Endothelial cell (in vitro differentiated cells): Measurements from ENCODE around the gene EOGT. TPM values are rescaled to one million over a fixed set of nuclear protein-coding genes. Genes with fewer than 3 reads are reported as not detected.

ENCODE experiments used
- DNase-seq: peaks from one replicate; pipeline ENCODE4 v3.0.0; 2021; ENCODE audit warnings: low spot score
- H3K27ac Mint-ChIP-seq: one replicate; pipeline ENCODE4 v1.8.0; 2021; ENCODE audit warnings: mixed read lengths, inconsistent platforms; ENCODE audit not compliant: unreplicated experiment
- H3K27me3 Mint-ChIP-seq: one replicate; pipeline ENCODE4 v1.8.0; 2021; ENCODE audit warnings: mild to moderate bottlenecking, moderate library complexity, mixed read lengths, inconsistent platforms; ENCODE audit not compliant: unreplicated experiment
- H3K36me3 Mint-ChIP-seq: one replicate; pipeline ENCODE4 v1.8.0; 2021; ENCODE audit warnings: mild to moderate bottlenecking, low read depth, mixed read lengths, inconsistent platforms; ENCODE audit not compliant: unreplicated experiment
- H3K4me1 Mint-ChIP-seq: one replicate; pipeline ENCODE4 v1.8.0; 2021; ENCODE audit warnings: mild to moderate bottlenecking, mixed read lengths, inconsistent platforms; ENCODE audit not compliant: unreplicated experiment
- H3K4me3 Mint-ChIP-seq: one replicate; pipeline ENCODE4 v1.8.0; 2021; ENCODE audit warnings: mild to moderate bottlenecking, mixed read lengths, inconsistent platforms; ENCODE audit not compliant: unreplicated experiment
- H3K9me3 Mint-ChIP-seq: one replicate; pipeline ENCODE4 v1.8.0; 2021; ENCODE audit warnings: mixed read lengths, inconsistent platforms; ENCODE audit not compliant: unreplicated experiment
- CTCF ChIP-seq: fragments of 200-600 bp; sonication (generic); IDR thresholded peaks from one replicate; pipeline ENCODE4 v1.5.0; 2021; ENCODE audit warnings: antibody characterized with exemption; ENCODE audit not compliant: unreplicated experiment
- total RNA-seq: library from RNA; stranded (reverse); fragmentation: NEBNext Ultra II Directional; extraction: Animal tissue kit (Norgen Biotek cat#: 25700); gene quantifications from one replicate; pipeline ENCODE4 v1.2.1, GENCODE V29; 2021; ENCODE audit not compliant: unreplicated experiment

Gene EOGT
- total RNA-seq, 1 donor from 2014 or later = 165 TPM

GRCh38 chr3:69016901-69017300 is 3.4 kb upstream of the EOGT start:
- peaks cover 28% of the 10 kb centered on the region for H3K4me1 Mint-ChIP-seq

GRCh38 chr3:69016102-69016501 is 2.6 kb upstream of the EOGT start:
- Mint-ChIP-seq H3K4me1 (peaks cover 35% of the 10 kb centered on the region), H3K9me3 (no peaks in the 10 kb centered on the region), H3K36me3 (peaks cover 28% of the 10 kb centered on the region), H3K27ac (no peak overlapping the region), H3K27me3 (peaks cover 9% of the 10 kb centered on the region), H3K4me3 (no peak overlapping the region)
- no peak for DNase-seq
- TF ChIP-seq CTCF = no peak

More at GRCh38 chr3:69016901-69017300, 3.4 kb upstream of the EOGT start:
- Mint-ChIP-seq H3K27ac (peak overlapping the region; percentile 72), H3K27me3 (peaks cover 7% of the 10 kb centered on the region), H3K36me3 (peaks cover 24% of the 10 kb centered on the region), H3K9me3 (no peaks in the 10 kb centered on the region), H3K4me3 (no peak overlapping the region)
- DNase-seq = no peak
- no peak for TF ChIP-seq CTCF

- Mint-ChIP-seq H3K4me3 (peak overlapping the region; percentile 92), H3K9me3 (no peaks in the 10 kb centered on the region), H3K27me3 (peaks cover 9% of the 10 kb centered on the region), H3K36me3 (peaks cover 37% of the 10 kb centered on the region), H3K27ac (peak overlapping the region; percentile 93), H3K4me1 (peaks cover 53% of the 10 kb centered on the region)
- TF ChIP-seq CTCF = no peak
- no peak for DNase-seq
Observed at GRCh38 chr3:69014022-69014580, 617 bp upstream of the EOGT start.

- peaks cover 62% of the 10 kb centered on the region for H3K4me1 Mint-ChIP-seq
Observed at GRCh38 chr3:69012800-69013252, 658 bp downstream of the EOGT start.

More at GRCh38 chr3:69012800-69013252, 658 bp downstream of the EOGT start:
- H3K4me3 Mint-ChIP-seq = peak overlapping the region; percentile 99
- peak overlapping the region; percentile 99 for H3K27ac Mint-ChIP-seq
- H3K9me3 Mint-ChIP-seq = no peaks in the 10 kb centered on the region
- DNase-seq = peak; percentile 59
- H3K27me3 Mint-ChIP-seq = peaks cover 9% of the 10 kb centered on the region
- peaks cover 45% of the 10 kb centered on the region for H3K36me3 Mint-ChIP-seq
- TF ChIP-seq CTCF = no peak
